GM21367 (cell line): ENCODE results near the gene CYFIP1.
"Not testable (repeated sequence)": the region's sequence is repeated elsewhere in the genome, so short reads cannot be mapped to it uniquely, and the experiment has no call there.

ENCODE experiments used
- ATAC-seq: cut with Tn5 transposase; IDR thresholded peaks from one replicate; pipeline ENCODE4 v1.9.1; 2021; ENCODE audit not compliant: unreplicated experiment

The CYFIP1 gene

DNA sequence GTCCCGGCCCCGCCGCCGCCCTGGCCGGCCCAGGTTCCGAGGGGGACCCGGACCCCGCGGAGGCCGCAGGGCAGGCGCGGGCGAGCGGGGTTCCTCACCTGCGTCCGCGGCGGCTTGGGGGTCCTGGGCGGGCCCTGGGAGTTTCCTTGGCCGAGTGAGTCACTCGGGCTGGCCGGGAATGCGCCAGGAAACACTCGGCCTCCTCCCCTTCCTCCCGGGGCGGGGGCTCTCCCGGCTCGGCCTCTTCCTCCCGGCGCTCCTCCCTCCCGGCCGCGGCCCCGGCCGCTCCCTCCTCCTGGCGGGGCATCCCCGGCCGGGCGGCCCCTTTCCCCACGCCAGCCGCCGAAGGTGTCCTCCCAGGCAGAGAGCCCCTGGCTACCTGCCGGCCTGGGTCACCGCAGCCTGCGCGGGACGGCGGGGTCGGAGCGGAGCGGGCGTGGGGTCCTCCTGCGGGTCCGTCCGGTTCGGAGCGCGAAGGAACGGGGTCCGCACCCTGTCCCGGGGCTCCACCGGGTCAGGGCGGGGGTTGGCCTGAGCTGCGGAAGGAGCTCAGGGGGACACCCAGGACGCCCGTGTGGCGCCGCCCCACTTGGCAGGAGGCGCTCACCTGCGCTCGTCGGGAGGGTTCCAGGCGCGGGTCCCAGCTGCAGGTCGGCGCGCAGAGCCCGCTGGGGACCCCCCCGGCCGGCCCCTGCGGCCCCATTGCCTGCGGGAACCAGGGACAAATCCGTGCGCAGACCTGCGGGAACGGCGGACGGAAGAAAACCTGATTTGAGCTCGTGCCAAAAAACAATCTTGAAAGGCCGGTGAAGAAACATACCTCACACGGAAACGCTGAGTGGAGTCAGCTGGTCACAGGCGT lies at the start of gene CYFIP1:
CYFIP1 (minus strand) TSS at position 180 of the 862 bp plus-strand sequence. CDS start 33,083 bp downstream, outside the sequence.
- ATAC-seq: peak; percentile 59

DNA sequence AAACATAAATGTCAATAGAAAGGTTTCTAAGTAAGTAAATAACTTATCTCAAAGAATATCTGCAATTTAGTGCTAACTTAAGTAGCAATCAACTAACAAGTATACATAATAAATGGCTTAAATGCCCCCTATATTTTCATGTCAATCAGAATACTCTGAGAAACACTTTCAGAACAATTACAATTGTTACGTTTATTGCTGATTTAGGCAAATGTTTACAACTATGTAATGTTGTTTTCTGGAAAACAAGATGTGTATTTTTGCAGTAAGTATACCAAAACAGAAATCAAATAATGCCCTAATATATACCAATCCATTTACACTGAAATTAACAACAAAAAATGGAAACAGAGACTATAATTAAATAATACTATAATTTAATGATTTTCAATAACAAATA lies 46.0 kb upstream of the CYFIP1 start:
- ATAC-seq: no peak

DNA sequence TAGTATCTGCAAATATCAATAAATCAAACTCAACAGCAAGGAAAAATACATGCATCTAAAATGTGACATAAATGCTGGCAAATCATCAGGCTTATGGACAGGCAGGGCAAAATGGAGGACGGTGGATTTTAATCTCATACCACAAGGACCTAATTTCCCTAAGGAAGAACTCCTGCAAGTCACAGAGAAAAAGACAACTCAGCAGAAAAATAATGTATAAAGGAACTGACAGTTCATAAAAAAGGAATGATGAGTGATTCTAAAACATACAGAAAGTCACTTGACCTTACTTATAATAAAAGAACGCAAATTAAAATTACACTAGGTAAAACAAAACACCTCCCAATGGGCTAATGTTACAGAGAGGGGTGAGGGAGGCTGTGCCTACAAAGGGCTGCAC lies 42.0 kb upstream of the CYFIP1 start:
- no peak for ATAC-seq

DNA sequence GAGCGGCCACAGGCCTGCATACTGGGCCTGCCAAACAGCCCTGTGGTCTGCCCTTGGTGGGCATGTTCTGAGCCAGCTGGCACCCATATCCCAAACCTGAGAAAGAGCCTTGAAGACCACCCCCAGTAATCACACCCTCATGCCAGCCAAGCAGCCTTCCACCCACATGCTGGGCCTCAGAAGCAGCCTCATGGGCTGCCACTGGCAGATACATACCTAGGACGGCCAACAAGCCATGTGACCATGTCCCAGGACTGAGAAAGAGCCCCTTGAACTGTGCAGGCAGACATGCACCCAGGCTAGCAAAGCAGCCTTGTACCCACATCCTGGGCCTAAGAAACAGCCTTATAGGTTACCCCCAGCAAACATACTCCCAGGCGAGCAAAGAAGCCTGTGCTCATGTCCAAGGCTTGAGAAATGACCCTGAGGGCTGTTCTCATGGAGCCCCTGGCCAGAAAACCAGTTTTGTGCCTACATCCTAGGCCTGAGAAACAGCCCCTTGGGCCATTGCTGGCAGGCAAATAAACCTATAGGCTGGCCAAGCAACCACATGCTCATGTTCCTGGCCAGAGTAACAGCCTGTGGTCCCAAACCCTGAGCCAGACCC lies 34.3 kb upstream of the CYFIP1 start:
- ATAC-seq: no peak

GRCh38 chr15:23013681-23014080 lies 33.5 kb upstream of the CYFIP1 start:
- ATAC-seq: no peak

GRCh38 chr15:23012616-23013015 lies 32.4 kb upstream of the CYFIP1 start:
- ATAC-seq: not testable (repeated sequence)

GRCh38 chr15:23003736-23004135 lies 23.6 kb upstream of the CYFIP1 start:
- ATAC-seq: no peak

GRCh38 chr15:23002920-23003319 lies 22.8 kb upstream of the CYFIP1 start:
- ATAC-seq: no peak

DNA sequence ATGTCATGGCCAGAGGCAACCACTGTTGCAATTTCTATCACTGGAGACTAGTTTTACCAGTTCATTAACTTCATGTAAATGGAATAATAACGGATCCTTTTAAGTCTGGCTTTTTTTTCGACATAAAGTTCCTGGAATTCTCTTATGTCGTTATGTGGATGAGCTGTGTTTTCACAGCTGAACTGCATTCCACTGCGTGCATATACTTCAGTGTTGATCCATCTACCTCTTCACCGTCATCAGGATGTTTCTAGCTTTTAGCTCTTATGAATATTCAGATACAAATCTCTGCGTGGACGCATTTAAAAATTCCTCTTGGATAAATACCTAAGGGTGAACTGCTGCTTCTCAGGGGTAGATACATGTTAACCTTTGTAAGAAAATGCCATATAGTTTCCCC lies 15.6 kb upstream of the CYFIP1 start:
- no peak for ATAC-seq

DNA sequence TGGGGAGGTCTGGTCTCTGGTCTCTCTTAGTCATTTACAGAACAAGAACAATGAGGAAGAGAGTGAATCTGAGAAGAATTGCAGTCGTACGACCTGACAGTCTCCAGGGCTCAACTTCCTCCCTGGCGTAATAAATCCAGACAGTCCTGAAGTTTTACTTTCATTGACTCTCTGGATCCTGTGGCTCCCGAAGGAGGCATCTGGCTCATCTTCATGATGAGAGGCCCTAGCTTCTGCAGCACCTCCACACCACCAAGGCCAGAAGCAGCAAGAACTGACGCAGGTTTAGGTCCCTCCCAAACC lies 11.8 kb upstream of the CYFIP1 start:
- no peak for ATAC-seq

DNA sequence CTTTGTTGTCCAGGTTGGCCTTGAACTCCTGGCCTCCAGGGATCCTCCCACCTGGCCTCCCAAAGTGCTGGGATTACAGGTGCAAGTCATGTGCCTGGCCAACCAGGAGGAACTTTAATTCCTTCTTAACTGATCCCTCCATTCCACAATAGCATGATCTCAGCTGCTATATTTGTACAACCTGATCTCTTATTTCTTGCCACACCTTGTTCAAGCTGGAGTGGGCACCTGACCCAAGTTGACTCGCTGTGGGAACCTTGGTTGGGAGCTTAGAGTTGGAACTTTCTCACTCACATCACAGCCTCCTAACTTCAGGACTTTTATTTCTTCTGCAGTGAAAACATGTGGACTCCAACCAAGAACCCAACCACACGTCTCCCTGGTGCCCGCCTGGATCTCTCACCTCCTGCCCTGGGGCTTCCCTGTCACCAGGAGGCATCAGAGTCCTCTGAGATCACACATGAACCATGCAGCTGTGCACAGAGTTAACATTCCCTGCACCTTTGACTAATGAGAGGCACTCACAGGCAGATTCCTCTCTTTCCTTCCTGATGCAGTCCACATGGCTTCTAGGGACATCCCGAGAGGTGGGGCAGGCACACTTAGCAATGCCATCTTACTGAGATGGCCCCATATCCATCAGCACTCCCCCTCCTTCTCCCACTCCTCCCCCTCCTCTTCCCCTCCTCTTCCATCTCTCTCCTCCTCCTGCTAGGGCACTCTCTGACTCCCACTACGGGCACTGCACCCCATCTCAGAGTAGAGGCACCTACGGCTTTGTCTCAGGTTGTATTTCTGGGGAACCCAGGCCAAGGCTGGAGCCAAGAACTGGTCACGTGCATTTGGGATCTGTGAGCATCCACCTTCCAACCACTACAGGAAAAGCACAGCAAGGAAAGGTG lies 9.7 kb upstream of the CYFIP1 start:
- no peak for ATAC-seq

DNA sequence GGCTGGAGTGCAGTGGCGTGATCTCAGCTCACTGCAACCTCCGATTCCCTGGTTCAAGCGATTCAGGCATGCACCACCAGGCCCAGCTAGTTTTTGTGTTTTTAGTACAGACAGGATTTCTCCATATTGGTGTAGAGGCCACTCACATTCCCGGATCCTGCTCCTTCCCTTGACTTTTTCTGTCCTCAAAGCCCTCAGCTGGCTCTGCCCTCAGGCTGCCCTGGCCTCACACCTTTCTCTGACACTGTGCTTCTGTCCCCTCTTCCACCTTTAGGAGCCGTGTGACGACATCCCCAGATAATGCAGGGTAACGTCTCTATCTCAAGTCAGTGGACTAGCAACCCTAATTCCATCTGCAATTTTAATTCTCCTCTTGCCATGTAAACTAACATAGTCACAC lies 8.6 kb upstream of the CYFIP1 start:
- no peak for ATAC-seq

DNA sequence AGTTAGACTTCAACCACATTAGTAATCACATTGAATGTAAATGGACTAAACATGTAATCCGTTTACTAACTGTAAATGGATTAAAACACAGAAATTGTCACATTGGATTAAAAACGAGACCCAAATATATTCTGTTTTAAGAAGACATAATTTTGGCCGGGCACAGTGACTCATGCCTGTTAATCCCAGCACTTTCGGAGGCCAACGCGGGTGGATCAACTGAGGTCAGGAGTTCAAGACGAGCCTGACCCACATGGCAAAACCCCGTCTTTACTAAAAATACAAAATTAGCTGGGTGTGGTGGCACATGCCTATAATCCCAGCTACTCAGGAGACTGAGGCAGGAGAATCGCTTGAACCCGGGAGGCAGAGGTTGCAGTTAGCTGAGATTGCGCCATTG lies 1.8 kb upstream of the CYFIP1 start:
- ATAC-seq: not testable (repeated sequence)

GRCh38 chr15:22981051-22981840 lies 1.1 kb upstream of the CYFIP1 start:
- no peak for ATAC-seq

DNA sequence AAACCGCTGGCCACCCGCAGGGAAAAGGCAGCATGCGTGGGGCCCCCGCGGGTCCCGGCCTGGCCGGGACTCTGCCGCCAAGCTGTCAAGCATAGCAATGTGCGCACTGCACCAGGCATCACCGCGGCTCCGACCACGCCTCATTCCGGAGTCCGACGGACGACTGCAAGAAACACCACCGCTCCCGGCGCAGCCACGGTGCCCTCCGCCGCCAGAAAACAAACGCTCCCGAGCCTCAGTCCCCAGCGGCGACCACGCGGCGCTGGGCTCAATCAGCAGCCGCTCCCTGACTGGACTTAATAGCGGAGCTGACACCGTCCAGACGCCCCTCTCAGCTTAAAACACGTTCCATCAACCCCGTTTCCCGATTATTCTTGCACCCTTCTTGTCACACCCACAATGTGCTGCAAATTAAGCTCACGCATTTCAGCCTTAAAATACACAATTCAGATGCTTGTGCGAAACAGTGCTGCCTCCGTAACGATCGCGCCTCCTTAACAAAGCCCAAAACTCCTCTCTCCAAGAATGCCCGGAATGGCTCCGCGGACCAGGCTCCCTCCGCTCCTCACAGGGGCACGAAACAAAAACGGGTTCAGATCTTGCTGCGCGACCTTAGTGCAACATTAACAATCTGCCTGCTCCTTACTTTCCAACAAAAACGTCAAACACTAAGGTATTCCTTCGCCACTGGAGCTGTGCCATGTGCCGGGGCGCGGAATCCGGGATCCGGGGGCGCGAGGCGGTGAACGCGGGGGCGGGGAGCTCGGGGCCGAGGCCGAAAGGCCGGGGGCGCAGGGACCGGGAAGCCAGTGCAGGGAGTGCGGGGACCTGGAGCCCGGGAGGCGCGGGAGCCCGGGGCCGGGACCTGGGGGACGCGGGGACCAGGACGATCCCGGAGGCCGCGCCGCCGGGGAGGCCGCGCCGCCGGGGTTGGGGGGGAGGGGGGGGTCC lies 655 bp downstream of the CYFIP1 start:
- peak; percentile 48 for ATAC-seq

DNA sequence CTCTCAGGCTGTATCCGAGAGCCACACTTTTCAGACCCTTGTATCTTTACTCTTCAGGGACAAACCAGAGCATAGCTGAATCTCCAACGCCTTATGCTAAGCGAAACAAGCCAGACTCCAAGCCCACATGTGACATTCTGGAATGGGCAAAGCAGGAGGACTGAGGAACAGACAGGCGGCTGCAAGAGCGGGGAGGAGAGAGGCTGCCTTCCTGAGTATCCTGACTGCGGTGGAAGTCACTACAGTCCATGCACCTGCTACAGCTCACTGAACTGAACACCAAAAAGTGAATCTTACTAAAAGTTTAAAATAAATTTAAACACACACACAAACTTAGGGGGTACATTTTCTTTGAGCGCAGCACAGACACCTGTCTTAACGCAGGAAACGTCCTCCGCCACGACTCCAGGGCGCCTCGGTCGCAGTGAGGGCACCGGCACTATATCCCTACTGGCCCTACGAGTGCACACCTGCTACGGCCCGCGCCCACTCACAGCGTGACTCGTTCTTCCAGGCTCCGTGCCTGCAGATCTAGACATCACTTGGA lies 1.4 kb downstream of the CYFIP1 start:
- peak; percentile 28 for ATAC-seq

GRCh38 chr15:22974745-22975144 lies 5.4 kb downstream of the CYFIP1 start:
- no peak for ATAC-seq

DNA sequence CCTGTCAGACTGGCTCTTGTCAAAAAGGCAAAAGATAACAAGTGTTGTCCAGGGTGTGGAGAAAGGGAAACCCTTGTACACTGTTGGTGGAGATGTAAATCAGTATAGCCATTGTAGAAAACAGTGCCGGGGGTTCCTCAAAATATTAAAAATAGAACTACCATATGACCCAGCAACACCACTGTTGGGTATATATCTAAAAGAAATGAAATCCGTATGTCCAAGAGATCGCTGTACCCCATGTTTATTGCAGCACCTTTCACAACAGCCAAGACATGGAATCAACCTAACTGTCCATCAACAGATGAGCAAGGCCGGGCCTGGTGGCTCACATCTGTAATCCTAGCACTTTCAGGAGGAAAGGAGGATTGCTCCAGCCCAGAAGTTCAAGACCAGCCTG lies 6.2 kb downstream of the CYFIP1 start:
- no peak for ATAC-seq

DNA sequence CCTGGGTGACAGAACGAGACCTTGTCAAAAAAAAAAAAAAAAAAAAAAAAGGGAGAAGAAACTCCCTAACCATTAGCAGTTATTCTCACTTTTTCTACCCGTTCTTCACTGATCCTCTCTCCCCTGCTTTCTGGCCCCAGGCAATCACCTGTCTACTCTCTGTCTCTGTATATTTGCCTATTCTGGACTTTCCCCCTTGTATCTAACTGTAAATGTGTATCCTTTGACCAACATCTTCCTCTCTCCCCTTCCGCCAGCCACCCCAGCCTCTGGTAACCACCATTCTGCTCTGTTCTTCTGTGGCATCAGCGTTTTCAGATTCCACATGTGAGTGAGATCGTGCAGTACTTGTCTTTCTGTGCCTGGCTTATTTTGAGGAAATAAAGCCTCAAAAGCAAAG lies 6.9 kb downstream of the CYFIP1 start:
- ATAC-seq: no peak
